Psoas muscle (tissue), 8 donors: ENCODE data around the gene CA14. TPM values are rescaled to one million over a fixed set of nuclear protein-coding genes. Genes with fewer than 3 reads are reported as not detected.

Experiments
- ATAC-seq, 4 donors: fragments of 200-7000 bp; cut with Tn5 transposase; one replicate each; pipeline ENCODE4 v1.9.1; 2020; ENCODE audit warnings: moderate library complexity in 3 of 4, mild to moderate bottlenecking in 2 of 4
- DNase-seq, 2 donors: peaks; one replicate each; pipeline ENCODE4 v3.0.0-alpha.2; 2020
- H3K27ac ChIP-seq: fragments of 200-600 bp; one replicate; pipeline ENCODE4 v1.8.0; 2022
- H3K27me3 ChIP-seq, 3 donors: fragments of 200-600 bp in 1 of 3; one replicate each; pipeline versions ENCODE4 v1.6.1 to v1.8.0; 2013 to 2022; ENCODE audit warnings: low read length in 2 of 3, mild to moderate bottlenecking in 2 of 3, moderate library complexity in 1 of 3; ENCODE audit not compliant: insufficient read depth in 3 of 3
- H3K36me3 ChIP-seq, 2 donors: fragments of 200-600 bp in 1 of 2; one replicate each; pipeline versions ENCODE4 v1.6.1 to v1.8.0; 2013 to 2022; ENCODE audit warnings: low read depth in 1 of 2, mild to moderate bottlenecking in 1 of 2, moderate library complexity in 1 of 2; ENCODE audit not compliant: insufficient read depth in 1 of 2
- H3K4me1 ChIP-seq: fragments of 200-600 bp; one replicate; pipeline ENCODE4 v1.8.0; 2022
- H3K4me3 ChIP-seq: fragments of 200-600 bp; one replicate; pipeline ENCODE4 v1.8.0; 2022; ENCODE audit warnings: mild to moderate bottlenecking
- H3K9me3 ChIP-seq: fragments of 200-600 bp; one replicate; pipeline ENCODE4 v1.8.0; 2022
- WGBS, 3 donors: extraction: QIAGEN DNeasy Blood & Tissue Kit; methylation state at CpG; one replicate each; pipeline versions ENCODE4 v1.1.6 to v1.1.7; 2013; 5-methylcytosine and 5-hydroxymethylcytosine counted together
- intact Hi-C, 2 donors: fragments of 100-400 bp; cut with DNase I; formaldehyde crosslinking; loops; one replicate each; pipeline versions ENCODE4 v1.11.0 to v1.14.2; 2022
- polyA plus RNA-seq, 3 donors: library from polyadenylated mRNA; stranded (reverse); fragments of 200-250 nt; gene quantifications; one replicate each; pipeline ENCODE4 v1.2.3, GENCODE V29; 2013
- total RNA-seq, 4 donors: library from RNA; stranded (reverse); fragmentation: NEBNext Ultra II Directional in 2 of 4; extraction: Animal tissue kit (Norgen Biotek cat#: 25700) in 2 of 4; gene quantifications; one replicate each; pipeline versions ENCODE4 v1.2.1 to v1.2.4, GENCODE V29; 2021 to 2023
- TF ChIP-seq, protein P1 (sequence below): fragments of 200-600 bp; IDR thresholded peaks from one replicate; pipeline ENCODE4 v1.8.0; 2022; ENCODE audit warnings: antibody characterized with exemption
- donor health status: healthy with polysubstance abuse.
- donor health status: DM: no; HTN: no; CAD: no; lungs with moderate emphysema.
- donor health status: Bipolar disorder and iron deficiency.
- donor health status: healthy.
- donor health status: DM: yes; HTN: yes; CAD: no.
- donor health status: DM: no; HTN: no; CAD: no.
- donor health status: DM: no; HTN: no; CAD: no.
- donor health status: DM: yes; HTN: yes; CAD: no.

CA14 gene
- total and polyA plus RNA-seq, 7 donors, result 0.04 to 0.89 (median 0.48) TPM; not detected in 2

DNA sequence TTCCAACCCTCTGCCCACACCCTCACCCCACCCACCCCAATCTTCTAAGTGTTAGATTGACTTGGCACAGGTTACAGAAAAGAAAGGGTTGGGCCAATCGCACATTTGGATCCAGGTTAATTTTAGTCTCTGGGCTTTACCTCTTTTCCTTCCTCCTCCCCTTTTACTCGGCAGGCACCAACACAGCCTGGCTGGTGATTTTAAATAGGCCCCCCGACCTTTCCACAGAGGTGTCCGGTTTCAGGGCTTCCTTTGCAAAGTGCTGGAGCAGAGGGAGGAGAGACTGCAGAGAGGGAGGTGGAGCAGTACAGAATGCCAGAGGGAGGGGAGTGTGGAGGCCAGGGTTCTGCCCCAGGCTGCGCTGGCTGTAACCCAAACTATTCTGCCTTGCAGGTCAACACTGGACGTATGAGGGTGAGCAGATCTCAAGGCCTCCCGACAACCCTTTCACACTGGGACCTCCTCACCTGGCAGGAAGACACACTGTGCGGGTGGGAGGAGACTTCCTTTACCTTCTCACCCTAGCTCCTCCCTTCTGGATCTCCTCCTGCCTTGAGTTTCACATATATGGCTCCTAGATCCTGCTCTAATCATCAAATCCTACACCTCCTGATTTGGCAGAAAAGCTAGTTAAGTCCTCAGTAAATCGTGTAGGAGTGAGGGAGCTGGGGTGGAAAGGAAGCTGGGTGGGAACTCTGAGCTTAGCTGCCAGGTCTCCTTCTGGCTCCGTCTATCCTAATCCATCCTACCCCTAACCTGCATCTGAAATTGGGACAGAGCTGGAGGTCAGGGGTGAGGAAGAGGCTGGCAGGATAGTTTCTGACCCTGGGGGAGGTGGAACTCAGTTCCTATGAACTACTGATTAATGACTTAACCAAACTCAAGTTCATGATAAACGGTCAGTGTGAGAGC lies 2.4 kb downstream of the CA14 start:
- H3K27me3 ChIP-seq, result no peaks in the 10 kb centered on the region
- DNase-seq, result no peak

DNA sequence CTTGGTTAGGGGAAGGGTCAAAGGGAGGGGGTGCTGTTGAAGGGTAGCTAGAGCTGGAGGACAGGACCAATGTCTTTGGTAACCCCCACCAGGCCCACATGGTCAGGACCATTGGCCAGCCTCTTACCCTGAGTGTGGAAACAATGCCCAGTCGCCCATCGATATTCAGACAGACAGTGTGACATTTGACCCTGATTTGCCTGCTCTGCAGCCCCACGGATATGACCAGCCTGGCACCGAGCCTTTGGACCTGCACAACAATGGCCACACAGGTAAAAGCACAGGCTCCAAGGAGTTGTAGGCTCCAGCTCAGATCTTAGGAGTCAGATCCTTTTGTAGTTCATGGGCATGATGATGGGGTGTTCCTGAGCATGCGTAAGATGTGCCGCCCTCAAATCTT lies 3.8 kb downstream of the CA14 start:
- intact Hi-C loops, result no loop called here
- ATAC-seq (no peak), DNase-seq (no peak)
- WGBS, 3 donors, result 84 to 88% (median 86%) methylated on average over 6 of the region's 6 CpGs
- Histone ChIP-seq H3K4me1 (peaks cover 12% of the 10 kb centered on the region), H3K4me3 (no peak overlapping the region), H3K36me3 (peaks cover 12 to 25% of the 10 kb centered on the region in 2 donors), H3K27me3 (no peaks in the 10 kb centered on the region), H3K27ac (no peak overlapping the region), H3K9me3 (no peaks in the 10 kb centered on the region)
- TF ChIP-seq, protein P1, sequence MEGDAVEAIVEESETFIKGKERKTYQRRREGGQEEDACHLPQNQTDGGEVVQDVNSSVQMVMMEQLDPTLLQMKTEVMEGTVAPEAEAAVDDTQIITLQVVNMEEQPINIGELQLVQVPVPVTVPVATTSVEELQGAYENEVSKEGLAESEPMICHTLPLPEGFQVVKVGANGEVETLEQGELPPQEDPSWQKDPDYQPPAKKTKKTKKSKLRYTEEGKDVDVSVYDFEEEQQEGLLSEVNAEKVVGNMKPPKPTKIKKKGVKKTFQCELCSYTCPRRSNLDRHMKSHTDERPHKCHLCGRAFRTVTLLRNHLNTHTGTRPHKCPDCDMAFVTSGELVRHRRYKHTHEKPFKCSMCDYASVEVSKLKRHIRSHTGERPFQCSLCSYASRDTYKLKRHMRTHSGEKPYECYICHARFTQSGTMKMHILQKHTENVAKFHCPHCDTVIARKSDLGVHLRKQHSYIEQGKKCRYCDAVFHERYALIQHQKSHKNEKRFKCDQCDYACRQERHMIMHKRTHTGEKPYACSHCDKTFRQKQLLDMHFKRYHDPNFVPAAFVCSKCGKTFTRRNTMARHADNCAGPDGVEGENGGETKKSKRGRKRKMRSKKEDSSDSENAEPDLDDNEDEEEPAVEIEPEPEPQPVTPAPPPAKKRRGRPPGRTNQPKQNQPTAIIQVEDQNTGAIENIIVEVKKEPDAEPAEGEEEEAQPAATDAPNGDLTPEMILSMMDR, result no peak

More for the DNA sequence above, 2.4 kb downstream of the CA14 start:
- intact Hi-C loops, result no loop called here
- Histone ChIP-seq H3K9me3 (no peaks in the 10 kb centered on the region), H3K4me3 (no peak overlapping the region), H3K4me1 (peaks cover 20% of the 10 kb centered on the region), H3K27ac (no peak overlapping the region), H3K36me3 (peaks cover 6 to 12% of the 10 kb centered on the region in 2 donors)
- WGBS, 3 donors, result 16 to 18% (median 17%) methylated on average over 11 of the region's 11 CpGs
- peak; percentile 15 to 38 (median 28) for ATAC-seq
- TF ChIP-seq, protein P1, result no peak

DNA sequence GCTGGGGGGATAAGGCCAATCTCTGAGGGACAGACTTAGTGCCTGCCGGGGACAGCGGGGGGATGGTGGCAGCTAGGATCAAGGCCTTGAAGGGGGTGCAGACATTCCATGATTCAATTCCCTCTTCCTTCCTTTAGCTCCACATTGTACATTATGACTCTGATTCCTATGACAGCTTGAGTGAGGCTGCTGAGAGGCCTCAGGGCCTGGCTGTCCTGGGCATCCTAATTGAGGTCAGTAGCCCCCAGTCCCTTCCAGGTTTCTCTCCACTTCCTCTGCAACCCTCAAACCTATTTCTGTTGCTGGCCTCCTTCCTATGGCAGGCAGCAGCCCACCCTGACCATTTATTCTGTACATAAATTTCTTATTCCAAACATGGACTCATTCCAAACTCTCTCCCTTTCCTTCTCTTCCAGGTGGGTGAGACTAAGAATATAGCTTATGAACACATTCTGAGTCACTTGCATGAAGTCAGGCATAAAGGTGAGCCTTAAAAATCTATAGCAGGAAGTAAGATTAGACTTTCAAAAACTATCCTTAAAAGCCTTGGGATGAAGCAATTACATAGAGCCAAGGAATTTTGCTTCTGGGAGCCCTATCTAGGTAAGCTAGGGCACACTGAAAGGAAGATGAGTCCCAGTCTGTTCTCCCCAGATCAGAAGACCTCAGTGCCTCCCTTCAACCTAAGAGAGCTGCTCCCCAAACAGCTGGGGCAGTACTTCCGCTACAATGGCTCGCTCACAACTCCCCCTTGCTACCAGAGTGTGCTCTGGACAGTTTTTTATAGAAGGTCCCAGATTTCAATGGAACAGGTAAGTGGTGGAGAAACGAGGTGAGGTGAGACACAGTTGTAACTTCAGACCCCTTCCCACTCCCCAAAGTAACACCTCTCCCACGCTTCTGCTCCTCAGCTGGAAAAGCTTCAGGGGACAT lies 5.1 kb downstream of the CA14 start:
- intact Hi-C loops, result no loop called here
- Histone ChIP-seq H3K9me3 (no peaks in the 10 kb centered on the region), H3K4me1 (peaks cover 15% of the 10 kb centered on the region), H3K27ac (no peak overlapping the region), H3K4me3 (no peak overlapping the region), H3K27me3 (no peaks in the 10 kb centered on the region), H3K36me3 (peaks cover 13 to 38% of the 10 kb centered on the region in 2 donors)
- WGBS, 3 donors, result 77 to 85% (median 80%) methylated on average over 6 of the region's 6 CpGs
- DNase-seq (no peak), ATAC-seq (no peak)
- TF ChIP-seq, protein P1, result no peak

DNA sequence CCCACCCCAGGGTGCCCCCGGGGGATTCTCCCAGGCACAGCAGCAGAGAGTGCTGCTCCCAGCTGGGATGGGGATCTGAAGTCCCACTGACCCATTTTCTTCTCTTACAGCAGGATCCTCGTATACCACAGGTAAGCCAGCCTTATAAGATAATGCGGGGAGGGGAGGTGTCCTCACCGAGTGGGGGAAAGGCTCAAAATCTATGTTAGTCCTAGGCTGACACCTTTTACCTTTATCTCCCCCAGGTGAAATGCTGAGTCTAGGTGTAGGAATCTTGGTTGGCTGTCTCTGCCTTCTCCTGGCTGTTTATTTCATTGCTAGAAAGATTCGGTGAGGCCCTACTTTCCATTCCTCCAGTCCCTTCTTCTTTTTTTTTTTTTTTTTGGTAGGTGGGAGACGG lies 6.0 kb downstream of the CA14 start:
- H3K36me3 ChIP-seq, result peaks cover 13 to 39% of the 10 kb centered on the region in 2 donors
- intact Hi-C loops, result no loop called here
- no peak for DNase-seq
- H3K4me3 ChIP-seq, result no peak overlapping the region
- 76 to 82% (median 78%) methylated on average over 6 of the region's 6 CpGs for WGBS, 3 donors
- H3K9me3 ChIP-seq, result no peaks in the 10 kb centered on the region
- TF ChIP-seq, protein P1, result no peak
- no peak overlapping the region for H3K27ac ChIP-seq
- no peak for ATAC-seq
- no peaks in the 10 kb centered on the region for H3K27me3 ChIP-seq
- peaks cover 12% of the 10 kb centered on the region for H3K4me1 ChIP-seq
